DMS53 (cell line): Measurements from ENCODE around the gene CMTM3.
A peak's percentile ranks its signal among the peaks of the same experiment; 100 is the strongest.
"Not testable (repeated sequence)": the region's sequence is repeated elsewhere in the genome, so short reads cannot be mapped to it uniquely, and the experiment has no call there.

Experiments
- DNase-seq: peaks from one replicate; lab custom pipeline; 2025; lab: John Stamatoyannopoulos, UW

CMTM3 gene

GRCh38 chr16:66585481-66586239 is 18.8 kb upstream of the CMTM3 start:
- DNase-seq = no peak

GRCh38 chr16:66587881-66588600 is 16.5 kb upstream of the CMTM3 start:
- DNase-seq = no peak

- peak; percentile 27 for DNase-seq
Observed at GRCh38 chr16:66588981-66589713, 15.4 kb upstream of the CMTM3 start.

- no peak for DNase-seq
Observed at GRCh38 chr16:66590322-66590721, 14.2 kb upstream of the CMTM3 start.

- DNase-seq = no peak
Observed at GRCh38 chr16:66591018-66591417, 13.5 kb upstream of the CMTM3 start.

- no peak for DNase-seq
Observed at GRCh38 chr16:66592241-66592640, 12.3 kb upstream of the CMTM3 start.

GRCh38 chr16:66592814-66593213 is 11.7 kb upstream of the CMTM3 start:
- DNase-seq = no peak

GRCh38 chr16:66594739-66595138 is 9.8 kb upstream of the CMTM3 start:
- DNase-seq = no peak

GRCh38 chr16:66596559-66596958 is 7.9 kb upstream of the CMTM3 start:
- DNase-seq = not testable (repeated sequence)

GRCh38 chr16:66596986-66597848 is 7.3 kb upstream of the CMTM3 start:
- no peak for DNase-seq

GRCh38 chr16:66598111-66598510 is 6.4 kb upstream of the CMTM3 start:
- DNase-seq = no peak

- DNase-seq = no peak
Observed at GRCh38 chr16:66599726-66600125, 4.8 kb upstream of the CMTM3 start.

GRCh38 chr16:66600477-66600876 is 4.0 kb upstream of the CMTM3 start:
- no peak for DNase-seq

GRCh38 chr16:66601471-66601870 is 3.0 kb upstream of the CMTM3 start:
- DNase-seq = no peak

- DNase-seq = no peak
Observed at GRCh38 chr16:66603537-66604375, 748 bp upstream of the CMTM3 start.

GRCh38 chr16:66605177-66605978 is 874 bp downstream of the CMTM3 start:
- DNase-seq = no peak

GRCh38 chr16:66605979-66606751 is 1.7 kb downstream of the CMTM3 start:
- no peak for DNase-seq

- DNase-seq = peak; percentile 82
Observed at GRCh38 chr16:66608241-66609138, 4.0 kb downstream of the CMTM3 start.
